HUES6 (cell line): Measurements from ENCODE around the gene PDXDC1.
"Not testable (repeated sequence)": the region's sequence is repeated elsewhere in the genome, so short reads cannot be mapped to it uniquely, and the experiment has no call there.

Source experiments
- H3K27ac ChIP-seq: 2 replicates; pipeline ENCODE4 v1.7.0; 2013; ENCODE audit warnings: low read depth, mild to moderate bottlenecking, low read length, inconsistent platforms
- H3K27me3 ChIP-seq: 2 replicates; pipeline ENCODE4 v1.6.1; 2013; ENCODE audit warnings: low read length; ENCODE audit not compliant: control insufficient read depth, insufficient read depth
- H3K36me3 ChIP-seq: 2 replicates; pipeline ENCODE4 v1.6.1; 2013; ENCODE audit warnings: low read length; ENCODE audit not compliant: control insufficient read depth, insufficient read depth
- H3K4me1 ChIP-seq: 2 replicates; pipeline ENCODE4 v1.6.1; 2013; ENCODE audit warnings: low read length; ENCODE audit not compliant: control insufficient read depth, insufficient read depth
- H3K4me3 ChIP-seq: 2 replicates; pipeline ENCODE4 v1.5.1; 2013; ENCODE audit warnings: low read depth, low read length
- H3K9ac ChIP-seq: one replicate; pipeline ENCODE4 v1.6.1; 2013; ENCODE audit warnings: mild to moderate bottlenecking, low read length
- H3K9me3 ChIP-seq: 2 replicates; pipeline ENCODE4 v1.6.1; 2013; ENCODE audit warnings: low read depth, low read length; ENCODE audit not compliant: control insufficient read depth, insufficient read depth

The PDXDC1 gene

DNA sequence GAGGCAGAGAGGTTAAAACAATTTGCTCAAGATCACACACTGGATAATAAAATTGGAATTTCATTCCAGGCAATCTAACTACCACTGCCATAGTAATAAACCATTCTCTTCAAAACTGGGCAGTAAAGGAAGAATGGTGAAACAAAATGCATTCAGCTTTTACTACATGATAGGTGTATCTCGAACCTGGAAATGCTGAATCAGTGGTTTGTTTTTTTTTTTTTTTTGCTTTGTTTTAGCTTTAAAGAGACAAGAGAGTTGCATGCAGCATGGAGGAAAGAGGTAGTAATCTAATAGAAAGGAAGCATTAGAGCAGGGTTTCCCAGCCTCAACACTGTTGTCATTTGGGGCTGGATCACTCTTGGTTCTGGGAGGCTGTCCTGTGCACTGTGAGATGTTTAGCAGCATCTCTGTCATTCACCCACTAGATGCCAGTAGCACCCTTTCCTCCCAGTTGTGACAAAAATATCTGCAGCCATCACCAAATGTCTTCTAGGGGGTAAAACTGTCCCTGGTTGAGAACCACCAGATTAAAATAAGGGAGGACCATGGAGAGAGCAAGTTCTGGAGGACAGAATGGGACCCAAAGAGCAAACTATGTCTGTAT, 115.9 kb downstream of the PDXDC1 start:
- not testable (repeated sequence) for H3K9me3 ChIP-seq, H3K4me1 ChIP-seq, H3K27ac ChIP-seq, H3K9ac ChIP-seq, H3K4me3 ChIP-seq, H3K27me3 ChIP-seq
- peaks cover 33% of the 10 kb centered on the region for H3K36me3 ChIP-seq

DNA sequence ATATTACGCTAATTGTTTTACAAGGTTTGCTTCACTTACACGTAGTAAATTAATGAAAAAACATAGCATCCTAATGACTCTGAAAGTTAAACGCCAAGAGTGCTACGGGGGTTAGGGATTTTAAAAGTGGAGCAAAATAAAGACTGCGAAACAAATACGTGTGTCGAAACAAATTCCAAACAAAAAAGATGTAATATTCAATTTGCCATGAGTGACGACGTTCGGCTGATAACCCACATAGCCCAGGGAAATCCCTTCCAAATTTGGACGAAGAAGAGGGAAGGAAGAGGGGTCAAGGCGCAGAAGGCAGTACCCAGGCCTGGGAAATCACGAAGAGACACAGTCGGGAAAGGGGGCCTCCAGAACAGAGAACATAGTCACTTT, 118.7 kb downstream of the PDXDC1 start:
- not testable (repeated sequence) for H3K4me1 ChIP-seq, H3K27me3 ChIP-seq, H3K9me3 ChIP-seq
- peak overlapping the region; percentile 91; the same call in 1 of the 2 replicates for H3K27ac ChIP-seq
- peak overlapping the region; percentile 100 for H3K4me3 ChIP-seq
- peaks cover 24% of the 10 kb centered on the region for H3K36me3 ChIP-seq
- H3K9ac ChIP-seq = peak overlapping the region; percentile 100

DNA sequence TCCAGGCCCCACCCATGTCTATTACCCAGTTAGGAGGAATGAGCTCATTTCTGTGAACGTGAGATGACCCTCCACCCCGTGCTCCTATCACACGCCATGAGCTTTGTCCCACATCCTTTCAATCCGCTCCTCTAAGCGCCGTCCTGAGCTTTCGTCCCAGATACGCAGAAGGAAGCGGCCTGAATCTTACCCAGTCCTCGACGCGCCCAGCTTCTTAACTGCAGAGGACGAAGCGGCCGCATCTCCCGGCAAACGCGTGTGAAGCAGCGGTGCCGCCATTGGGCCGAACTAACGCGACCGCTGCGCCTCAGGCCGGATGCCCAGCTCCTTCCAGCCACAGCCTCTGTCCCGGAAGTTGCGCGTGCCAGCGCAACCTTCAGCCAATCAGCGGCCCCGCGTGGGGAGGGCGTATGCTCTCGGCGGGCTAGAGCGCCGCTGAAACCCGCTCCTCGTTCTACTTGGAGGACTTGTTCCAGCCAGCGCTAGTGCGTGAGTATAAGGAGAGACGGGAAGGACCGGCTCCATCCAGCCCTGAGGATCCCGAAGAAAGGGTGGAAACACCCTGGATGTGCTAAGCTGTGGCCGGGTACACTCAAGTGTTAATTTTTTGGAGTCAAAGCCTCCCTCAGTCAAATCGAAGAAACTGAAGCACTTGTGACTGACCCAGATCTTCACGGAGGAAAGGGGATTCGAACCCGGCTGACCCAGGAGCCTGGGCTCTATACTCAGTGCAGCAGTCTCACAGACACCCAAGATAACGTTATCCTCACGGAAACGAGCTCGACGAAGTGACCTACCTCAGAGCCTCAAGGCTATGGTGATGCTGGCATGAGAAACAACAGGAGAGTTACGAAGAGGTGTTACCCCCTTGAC, 119.4 kb downstream of the PDXDC1 start, which contains the start of gene RRN3:
TSS of gene RRN3 (minus strand) at position 318 of the 873 bp plus-strand sequence. CDS start at position 279, 39 bp downstream.
- peak within 1 kb of the TSS; percentile 91 for H3K27ac ChIP-seq
- H3K36me3 ChIP-seq = peaks cover 19% of the 10 kb centered on the region
- peak within 1 kb of the TSS; percentile 100 for H3K4me3 ChIP-seq
- not testable (repeated sequence) for H3K27me3 ChIP-seq, H3K4me1 ChIP-seq, H3K9me3 ChIP-seq
- peak within 1 kb of the TSS; percentile 100 for H3K9ac ChIP-seq

DNA sequence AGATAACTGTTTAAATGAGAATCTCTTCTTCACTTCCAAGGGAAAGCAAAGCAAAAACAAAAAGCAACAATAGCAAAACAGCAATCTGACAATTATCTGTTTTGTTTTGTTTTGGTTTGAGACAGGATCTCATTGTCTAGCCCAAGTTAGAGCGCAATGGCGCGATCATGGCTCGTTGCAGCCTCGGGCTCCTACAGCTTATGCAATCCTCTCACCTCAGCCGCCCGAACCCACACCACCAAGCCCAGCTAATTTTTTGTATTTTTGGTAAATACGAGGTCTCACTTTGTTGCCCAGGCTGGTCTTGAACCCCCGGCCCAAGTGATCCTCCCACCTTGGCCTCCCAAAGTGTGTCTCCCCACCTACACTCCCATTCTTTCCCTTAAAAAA, 121.8 kb downstream of the PDXDC1 start:
- H3K27me3 ChIP-seq, H3K4me3 ChIP-seq, H3K36me3 ChIP-seq, H3K9me3 ChIP-seq, H3K4me1 ChIP-seq, H3K9ac ChIP-seq, H3K27ac ChIP-seq: not testable (repeated sequence)

DNA sequence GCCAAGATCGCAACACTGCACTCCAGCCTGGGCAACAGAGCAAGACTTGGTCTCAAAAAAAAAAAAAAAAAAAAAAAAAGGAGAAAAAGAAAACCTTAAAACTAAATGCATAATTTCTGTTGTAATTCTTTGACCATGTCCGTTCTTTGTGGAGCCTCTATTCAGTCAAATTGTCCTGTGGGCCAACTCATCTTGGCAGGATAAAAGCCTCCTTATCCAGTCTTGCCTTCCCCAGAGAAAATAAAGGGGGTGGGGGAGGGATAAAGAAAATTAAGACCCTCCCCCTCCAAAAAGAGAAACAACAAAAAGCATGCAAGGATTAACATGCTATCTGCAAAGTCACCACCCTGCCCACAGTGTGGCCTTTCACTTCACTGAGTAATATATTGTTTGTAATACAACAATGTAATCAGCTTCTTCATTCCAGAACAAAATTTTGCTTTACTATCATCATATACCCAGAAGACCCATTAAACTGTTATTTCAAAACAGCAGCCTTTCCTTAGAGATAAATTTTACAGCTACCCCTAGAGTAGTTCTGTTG, 124.6 kb downstream of the PDXDC1 start:
- H3K9me3 ChIP-seq, H3K9ac ChIP-seq, H3K27me3 ChIP-seq: not testable (repeated sequence)

DNA sequence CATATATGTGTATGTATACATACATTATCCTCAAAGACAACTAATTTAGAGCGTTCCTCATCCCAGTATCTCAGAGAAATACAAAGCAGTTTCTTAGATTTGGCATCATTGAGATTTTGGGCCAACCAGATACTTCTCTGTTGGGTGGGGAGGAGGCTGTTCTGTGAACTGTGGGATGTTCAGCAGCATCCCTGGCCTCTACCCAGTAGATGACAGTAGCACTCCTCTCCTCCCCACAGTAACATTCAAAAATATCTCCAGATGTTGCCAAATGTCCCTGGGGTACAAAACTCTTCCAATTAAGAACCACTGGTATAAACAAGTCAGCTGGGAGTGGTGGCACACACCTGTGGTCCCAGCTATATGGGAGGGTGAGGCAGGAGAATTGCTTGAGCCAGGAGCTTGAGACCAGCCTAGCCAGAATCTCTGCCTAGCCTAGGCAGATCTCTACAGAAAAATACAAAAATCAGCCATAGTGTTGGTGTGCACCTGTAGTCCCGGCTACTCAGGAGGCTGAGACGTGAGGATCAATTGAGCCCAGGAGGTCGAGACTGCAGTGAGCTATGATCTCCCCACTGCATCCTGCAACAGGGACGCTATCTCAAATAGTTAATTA, 125.7 kb downstream of the PDXDC1 start:
- not testable (repeated sequence) for H3K27ac ChIP-seq, H3K9ac ChIP-seq, H3K36me3 ChIP-seq, H3K27me3 ChIP-seq, H3K4me3 ChIP-seq, H3K4me1 ChIP-seq, H3K9me3 ChIP-seq

More for the DNA sequence above, 124.6 kb downstream of the PDXDC1 start:
- H3K27ac ChIP-seq, H3K4me1 ChIP-seq, H3K36me3 ChIP-seq, H3K4me3 ChIP-seq: not testable (repeated sequence)

DNA sequence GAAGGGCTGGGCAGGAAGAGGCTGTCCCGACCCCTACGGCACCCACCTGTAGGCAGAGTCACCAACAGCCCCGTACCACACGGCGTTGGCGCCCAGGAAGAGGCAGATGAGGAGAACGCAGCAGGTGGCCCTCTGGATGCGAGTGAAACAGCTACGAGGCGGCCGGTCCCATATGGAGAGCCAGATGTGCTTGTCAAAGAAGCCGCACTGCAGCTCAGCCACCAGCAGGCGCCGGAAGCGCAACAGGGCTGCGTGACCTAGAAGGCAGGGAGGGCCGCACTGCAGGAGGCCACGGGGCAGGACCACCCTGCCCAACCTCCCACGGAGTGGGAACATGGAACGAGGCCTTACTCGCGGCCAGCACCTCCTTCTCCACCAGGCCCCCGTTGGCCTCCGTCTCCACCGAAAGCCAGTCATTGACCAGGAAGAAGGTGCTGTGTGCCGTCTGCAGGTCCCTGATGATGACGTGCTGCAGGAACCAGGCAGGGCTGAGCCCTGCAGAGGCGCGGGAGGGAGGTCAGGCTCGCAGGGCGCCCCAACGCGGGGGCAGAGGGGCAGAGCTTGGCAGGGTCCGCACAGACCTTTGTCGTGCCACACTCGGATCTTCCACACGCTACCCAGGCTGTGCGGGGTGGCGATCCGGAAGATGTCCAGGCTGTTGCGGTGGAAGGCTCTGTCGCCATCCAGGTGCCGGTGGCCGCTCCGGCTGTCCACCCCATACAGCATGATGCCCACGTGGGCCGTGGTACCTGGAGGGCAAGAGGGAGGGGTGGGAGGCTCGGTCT, 153.0 kb downstream of the PDXDC1 start:
- not testable (repeated sequence) for H3K9me3 ChIP-seq, H3K9ac ChIP-seq, H3K4me1 ChIP-seq, H3K27me3 ChIP-seq, H3K4me3 ChIP-seq, H3K27ac ChIP-seq
- peaks cover 18% of the 10 kb centered on the region for H3K36me3 ChIP-seq

DNA sequence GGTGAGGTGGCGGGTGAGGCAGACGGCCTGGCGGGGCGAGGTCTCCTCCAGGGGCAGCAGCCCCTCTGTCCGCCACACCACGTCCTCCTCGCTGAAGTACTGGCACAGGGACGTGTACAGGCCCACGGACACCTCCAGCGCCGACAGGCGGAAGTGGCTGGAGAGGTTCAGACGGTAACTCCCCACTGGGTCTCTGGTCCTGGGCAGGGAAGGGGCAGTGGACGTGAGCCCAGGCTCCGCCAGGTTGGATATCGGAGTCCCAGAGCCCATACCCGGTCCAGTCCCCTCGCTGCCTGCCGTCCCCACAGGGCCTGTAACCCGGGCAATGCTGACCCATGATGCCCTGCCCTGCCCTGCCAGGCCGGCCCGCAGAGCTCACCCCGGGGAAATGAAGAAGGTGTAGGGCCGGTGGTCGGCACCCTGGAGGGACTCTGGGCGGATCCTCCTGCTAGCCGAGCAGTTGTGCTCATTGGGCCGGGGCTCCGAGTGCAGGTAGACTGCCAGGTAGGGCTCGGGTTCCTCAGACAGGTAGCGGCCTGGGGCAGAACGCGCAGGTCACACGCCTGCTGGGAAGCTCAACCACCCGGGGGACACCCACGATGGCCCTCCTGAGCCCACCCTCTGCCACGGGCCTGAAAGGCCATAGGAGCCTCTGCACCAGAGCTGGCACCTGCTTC, 155.6 kb downstream of the PDXDC1 start:
- H3K27ac ChIP-seq, H3K4me1 ChIP-seq, H3K9ac ChIP-seq, H3K27me3 ChIP-seq, H3K4me3 ChIP-seq, H3K9me3 ChIP-seq: not testable (repeated sequence)
- H3K36me3 ChIP-seq = peaks cover 24% of the 10 kb centered on the region

DNA sequence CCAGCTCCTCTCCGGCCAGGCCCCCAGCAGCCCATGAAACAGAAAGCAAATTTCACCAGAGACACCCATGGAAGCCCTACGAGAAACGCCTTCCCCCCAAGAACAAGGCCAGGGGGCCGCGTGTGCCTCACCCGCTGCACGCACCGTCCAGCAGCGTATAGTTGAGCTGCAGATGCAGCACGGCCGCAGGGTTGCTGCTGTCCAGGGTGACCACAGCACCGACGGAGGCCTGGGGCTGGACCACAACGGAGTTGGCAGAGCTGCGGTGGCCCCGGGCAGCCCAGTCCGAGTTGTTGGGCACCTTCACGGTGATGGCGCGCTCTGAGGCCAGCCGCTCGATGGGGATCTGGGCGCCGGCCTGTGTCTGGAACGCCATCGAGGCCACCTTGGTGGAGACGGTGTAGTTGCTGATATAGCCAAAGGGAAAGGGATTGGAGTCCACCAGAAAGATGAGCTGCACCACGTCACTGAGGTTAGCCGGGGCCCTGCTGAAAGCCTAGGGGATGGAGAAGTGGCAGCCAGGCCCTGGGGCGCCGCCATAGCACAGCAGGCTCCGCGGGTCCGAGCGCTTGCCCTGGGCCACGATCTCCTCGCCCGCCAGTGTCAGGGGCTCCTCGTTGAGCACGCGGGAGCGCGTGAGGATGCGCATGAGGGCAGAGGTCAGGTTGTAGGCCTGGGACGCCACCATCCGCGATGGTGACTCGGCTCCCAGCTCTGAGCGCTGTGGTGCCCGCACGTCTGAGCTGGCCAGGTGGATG, 156.3 kb downstream of the PDXDC1 start:
- not testable (repeated sequence) for H3K4me3 ChIP-seq, H3K9me3 ChIP-seq, H3K4me1 ChIP-seq, H3K27me3 ChIP-seq, H3K9ac ChIP-seq, H3K27ac ChIP-seq
- peaks cover 25% of the 10 kb centered on the region for H3K36me3 ChIP-seq
